Stimulated activated CD8-positive, alpha-beta memory T cell treated with anti-CD3 and anti-CD28 coated beads, Interleukin-15, amount 100 ng/mL, for 4 hours (primary cell): ENCODE results near the gene CCL11.

Source experiments
- DNase-seq, 2 donors: peaks; one replicate each; pipeline ENCODE4 v3.0.0-alpha.2; 2020; ENCODE audit warnings: low read depth in 2 of 2

Gene CCL11

GRCh38 chr17:34257299-34257985 is 28.1 kb upstream of the CCL11 start:
- no peak for DNase-seq

GRCh38 chr17:34257986-34258326 is 27.6 kb upstream of the CCL11 start:
- no peak for DNase-seq

GRCh38 chr17:34259146-34259545 is 26.4 kb upstream of the CCL11 start:
- DNase-seq = no peak

GRCh38 chr17:34260861-34261260 is 24.7 kb upstream of the CCL11 start:
- no peak for DNase-seq

GRCh38 chr17:34261568-34262337 is 23.8 kb upstream of the CCL11 start:
- DNase-seq = no peak

- DNase-seq = no peak
Observed at GRCh38 chr17:34265711-34266110, 19.8 kb upstream of the CCL11 start.

- no peak for DNase-seq
Observed at GRCh38 chr17:34269969-34270368, 15.6 kb upstream of the CCL11 start, which contains the start of gene CCL7. CCL7 (plus strand) TSS chr17:34270221; CDS start chr17:34270291, 70 bp downstream.

GRCh38 chr17:34275881-34276280 is 9.7 kb upstream of the CCL11 start:
- DNase-seq = no peak

GRCh38 chr17:34276826-34277225 is 8.7 kb upstream of the CCL11 start:
- DNase-seq = no peak

- no peak for DNase-seq
Observed at GRCh38 chr17:34283571-34283970, 2.0 kb upstream of the CCL11 start.

GRCh38 chr17:34287875-34288274 is 2.3 kb downstream of the CCL11 start:
- no peak for DNase-seq

- no peak for DNase-seq
Observed at GRCh38 chr17:34290586-34290985, 5.0 kb downstream of the CCL11 start.

- no peak for DNase-seq
Observed at GRCh38 chr17:34291721-34292348, 6.3 kb downstream of the CCL11 start.

GRCh38 chr17:34299027-34299426 is 13.5 kb downstream of the CCL11 start:
- no peak for DNase-seq

GRCh38 chr17:34299956-34300577 is 14.5 kb downstream of the CCL11 start:
- DNase-seq = no peak

- no peak for DNase-seq
Observed at GRCh38 chr17:34300652-34301370, 15.3 kb downstream of the CCL11 start.

- DNase-seq = no peak
Observed at GRCh38 chr17:34301986-34302385, 16.4 kb downstream of the CCL11 start.

- no peak for DNase-seq
Observed at GRCh38 chr17:34302636-34303035, 17.1 kb downstream of the CCL11 start.

GRCh38 chr17:34303606-34304005 is 18.1 kb downstream of the CCL11 start:
- DNase-seq = no peak

GRCh38 chr17:34305061-34305460 is 19.5 kb downstream of the CCL11 start:
- DNase-seq = no peak

- DNase-seq = no peak
Observed at GRCh38 chr17:34305606-34306005, 20.1 kb downstream of the CCL11 start.

GRCh38 chr17:34306466-34306865 is 20.9 kb downstream of the CCL11 start:
- DNase-seq = no peak
